BJ (cell line): Measurements from ENCODE around the gene EFNA3. TPM values are rescaled to one million over a fixed set of nuclear protein-coding genes. Genes with fewer than 3 reads are reported as not detected.
A peak's percentile ranks its signal among the peaks of the same experiment; 100 is the strongest.

Source experiments
- CTCF ChIA-PET: fragments of 350-600 bp; formaldehyde crosslinking; extraction: SDS; loops from one replicate; lab custom pipeline; 2021; ENCODE audit warnings: antibody characterized with exemption, inconsistent platforms; lab: Yijun Ruan, JAX
- POLR2A ChIA-PET: fragments of 300-600 bp; sonication (Branson Sonifier 250); formaldehyde crosslinking; extraction: SDS; loops from one replicate; lab custom pipeline; 2021; ENCODE audit warnings: antibody characterized with exemption; lab: Charles Lee
- DNase-seq: peaks from one replicate; pipeline ENCODE4 v3.0.0-alpha.2; 2011; ENCODE audit warnings: low read depth
- H3K27me3 ChIP-seq: 2 replicates; pipeline ENCODE4 v1.6.0; 2011; ENCODE audit warnings: low read length; ENCODE audit not compliant: control insufficient read depth, insufficient read depth
- H3K36me3 ChIP-seq: 2 replicates; pipeline ENCODE4 v1.5.1; 2011; ENCODE audit warnings: low read length; ENCODE audit not compliant: control insufficient read depth, insufficient read depth
- H3K4me3 ChIP-seq: 2 replicates; pipeline ENCODE4 v1.5.1; 2011; ENCODE audit warnings: low read depth, mild to moderate bottlenecking, control low read depth, low read length
- CTCF ChIP-seq: IDR thresholded peaks from 2 replicates; pipeline ENCODE4 v1.5.1; 2011; ENCODE audit warnings: low read depth, mild to moderate bottlenecking, control low read depth, inconsistent platforms, low read length, moderate library complexity; ENCODE audit not compliant: insufficient read depth
- polyA plus RNA-seq: library from polyadenylated mRNA; depleted of rRNA; stranded (reverse); fragments of >200 nt; gene quantifications from 2 replicates; pipeline ENCODE4 v1.2.3, GENCODE V29; 2011

EFNA3 gene
- polyA plus RNA-seq, 1 experiment = 1.8 TPM

- Histone ChIP-seq H3K36me3 (no peaks in the 10 kb centered on the region), H3K27me3 (peaks cover 38% of the 10 kb centered on the region), H3K4me3 (no peak overlapping the region)
- ChIA-PET POLR2A (no interaction called here), CTCF (interaction anchor here (0.7 to 4.7 kb wide), 6 partner anchors 8 to 272 kb away, joined by 3 to 147 read pairs (median 14); partner anchors contain the start of gene EFNA4)
- DNase-seq = no peak
- no peak for TF ChIP-seq CTCF
Measured at GRCh38 chr1:155083052-155083541, 4.5 kb downstream of the EFNA3 start.

GRCh38 chr1:155083865-155084721, 5.5 kb downstream of the EFNA3 start:
- Histone ChIP-seq H3K27me3 (peaks cover 38% of the 10 kb centered on the region), H3K36me3 (no peaks in the 10 kb centered on the region), H3K4me3 (peak overlapping the region; percentile 80)
- CTCF ChIA-PET = interaction anchor here (0.7 to 4.7 kb wide), 33 partner anchors 9 to 604 kb away, joined by 3 to 147 read pairs (median 5); partner anchors contain the start of genes ADAM15, EFNA4, KRTCAP2 and PBXIP1
- no peak for DNase-seq
- TF ChIP-seq CTCF = peak; percentile 35
- POLR2A ChIA-PET = interaction anchor here (0.5 kb wide), 1 partner anchor 240 kb away, joined by 3 read pairs; no protein-coding TSS in a partner anchor

- DNase-seq = peak; percentile 62
- ChIA-PET CTCF (interaction anchor here (0.6 to 4.7 kb wide), 50 partner anchors 8 to 892 kb away, joined by 3 to 147 read pairs (median 5); partner anchors contain the start of genes ADAM15, CHRNB2, EFNA4 and FLAD1), POLR2A (interaction anchor here (0.5 to 0.6 kb wide), 2 partner anchors 34 to 239 kb away, joined by 3 read pairs; no protein-coding TSS in a partner anchor)
- Histone ChIP-seq H3K27me3 (peaks cover 32% of the 10 kb centered on the region), H3K36me3 (no peaks in the 10 kb centered on the region), H3K4me3 (peak overlapping the region; percentile 80)
- peak; percentile 96 for TF ChIP-seq CTCF
Measured at GRCh38 chr1:155084722-155085503, 6.3 kb downstream of the EFNA3 start.

GRCh38 chr1:155085504-155086127, 7.0 kb downstream of the EFNA3 start:
- Histone ChIP-seq H3K36me3 (no peaks in the 10 kb centered on the region), H3K27me3 (peaks cover 26% of the 10 kb centered on the region), H3K4me3 (peak overlapping the region; percentile 80)
- CTCF ChIA-PET = interaction anchor here (0.9 to 4.7 kb wide), 42 partner anchors 9 to 606 kb away, joined by 3 to 147 read pairs (median 5); partner anchors contain the start of genes ADAM15, EFNA4, FLAD1 and KRTCAP2
- TF ChIP-seq CTCF = no peak
- POLR2A ChIA-PET = interaction anchor here (0.6 kb wide), 1 partner anchor 35 kb away, joined by 3 read pairs; no protein-coding TSS in a partner anchor
- DNase-seq = no peak
